Endothelial cell of umbilical vein (primary cell): ENCODE data around the gene GAPDH.

ENCODE experiments used
- EZH2 ChIP-seq: IDR thresholded peaks from 2 replicates; pipeline ENCODE4 v1.6.1; 2012; ENCODE audit warnings: borderline replicate concordance, low read depth, mild to moderate bottlenecking, moderate library complexity, low read length, inconsistent platforms; ENCODE audit not compliant: severe bottlenecking
- FOS ChIP-seq: IDR thresholded peaks from 2 replicates; pipeline ENCODE4 v1.6.1; 2011; ENCODE audit warnings: mild to moderate bottlenecking, low read length, moderate library complexity, borderline replicate concordance; ENCODE audit not compliant: insufficient read depth
- GATA2 ChIP-seq: IDR thresholded peaks from 2 replicates; pipeline ENCODE4 v1.7.0; 2011; ENCODE audit warnings: low read depth, mild to moderate bottlenecking, moderate library complexity, mixed read lengths, low read length; ENCODE audit not compliant: insufficient read length, insufficient read depth
- JUN ChIP-seq: IDR thresholded peaks from 2 replicates; pipeline ENCODE4 v1.6.1; 2011; ENCODE audit warnings: borderline replicate concordance, low read depth; ENCODE audit not compliant: insufficient read length, insufficient read depth
- MYC ChIP-seq: IDR thresholded peaks from one replicate; pipeline ENCODE4 v1.6.1; 2011; ENCODE audit warnings: mild to moderate bottlenecking, low read depth, low read length
- POLR2A ChIP-seq: IDR thresholded peaks from 2 replicates; pipeline ENCODE4 v1.6.1; 2012; ENCODE audit warnings: low read depth, mild to moderate bottlenecking, control low read depth, low read length
- POLR2AphosphoS5 ChIP-seq: IDR thresholded peaks from 2 replicates; pipeline ENCODE4 v1.6.1; 2012; ENCODE audit warnings: low read depth, mild to moderate bottlenecking, control low read depth, low read length, moderate library complexity; ENCODE audit not compliant: insufficient read depth
- TF ChIP-seq, protein P1 (sequence below), 2 donors: IDR thresholded peaks; 1 replicate in 1 of 2; 2 replicates in 1 of 2; pipeline ENCODE4 v1.5.1; 2011; ENCODE audit warnings: low read length in 2 of 2, mild to moderate bottlenecking in 2 of 2, moderate library complexity in 2 of 2, control low read depth in 1 of 2, inconsistent platforms in 1 of 2, low read depth in 1 of 2; ENCODE audit not compliant: insufficient read depth in 1 of 2; ENCODE audit errors: extremely low read depth in 1 of 2
- TF ChIP-seq, protein P2 (sequence below): IDR thresholded peaks from 2 replicates; pipeline ENCODE4 v1.6.1; 2011; ENCODE audit not compliant: insufficient read depth, insufficient read length

DNA sequence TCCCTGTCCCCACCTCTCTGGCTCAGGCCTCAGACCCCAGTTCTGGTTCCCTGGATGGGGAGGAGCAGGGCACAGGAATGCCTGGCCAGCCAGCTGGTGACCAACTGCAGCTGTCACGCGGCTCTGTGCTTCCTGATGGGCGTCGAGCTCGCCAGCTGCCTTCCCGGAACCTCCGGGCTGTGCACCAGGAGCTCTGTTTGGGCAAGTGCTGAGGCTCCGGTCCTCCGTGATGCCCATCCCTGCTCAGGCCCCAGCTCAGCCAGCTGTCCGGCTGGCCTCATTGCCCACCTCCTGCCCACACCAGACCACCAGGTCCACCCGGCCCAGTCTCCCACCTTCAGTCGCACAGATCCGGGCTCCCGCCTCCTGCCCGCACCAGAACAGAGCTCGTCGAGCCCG is 16.7 kb downstream of the GAPDH start:
- TF ChIP-seq, protein P1, sequence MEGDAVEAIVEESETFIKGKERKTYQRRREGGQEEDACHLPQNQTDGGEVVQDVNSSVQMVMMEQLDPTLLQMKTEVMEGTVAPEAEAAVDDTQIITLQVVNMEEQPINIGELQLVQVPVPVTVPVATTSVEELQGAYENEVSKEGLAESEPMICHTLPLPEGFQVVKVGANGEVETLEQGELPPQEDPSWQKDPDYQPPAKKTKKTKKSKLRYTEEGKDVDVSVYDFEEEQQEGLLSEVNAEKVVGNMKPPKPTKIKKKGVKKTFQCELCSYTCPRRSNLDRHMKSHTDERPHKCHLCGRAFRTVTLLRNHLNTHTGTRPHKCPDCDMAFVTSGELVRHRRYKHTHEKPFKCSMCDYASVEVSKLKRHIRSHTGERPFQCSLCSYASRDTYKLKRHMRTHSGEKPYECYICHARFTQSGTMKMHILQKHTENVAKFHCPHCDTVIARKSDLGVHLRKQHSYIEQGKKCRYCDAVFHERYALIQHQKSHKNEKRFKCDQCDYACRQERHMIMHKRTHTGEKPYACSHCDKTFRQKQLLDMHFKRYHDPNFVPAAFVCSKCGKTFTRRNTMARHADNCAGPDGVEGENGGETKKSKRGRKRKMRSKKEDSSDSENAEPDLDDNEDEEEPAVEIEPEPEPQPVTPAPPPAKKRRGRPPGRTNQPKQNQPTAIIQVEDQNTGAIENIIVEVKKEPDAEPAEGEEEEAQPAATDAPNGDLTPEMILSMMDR (IDR thresholded peaks at IDR 0.05; ENCODE audit: extremely low read depth in 1 of 2, insufficient read depth in 1 of 2, low read depth in 1 of 2, low read length in 2 of 2) = no peak
- TF ChIP-seq POLR2A = no peak
- no peak for TF ChIP-seq JUN
- TF ChIP-seq GATA2 = no peak
- no peak for TF ChIP-seq POLR2AphosphoS5
- TF ChIP-seq EZH2 = no peak
- TF ChIP-seq FOS = no peak
- no peak for TF ChIP-seq MYC
- TF ChIP-seq, protein P2, sequence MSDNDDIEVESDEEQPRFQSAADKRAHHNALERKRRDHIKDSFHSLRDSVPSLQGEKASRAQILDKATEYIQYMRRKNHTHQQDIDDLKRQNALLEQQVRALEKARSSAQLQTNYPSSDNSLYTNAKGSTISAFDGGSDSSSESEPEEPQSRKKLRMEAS = no peak
